Osteocyte (in vitro differentiated cells): Measurements from ENCODE around the gene TXNDC2. TPM values are rescaled to one million over a fixed set of nuclear protein-coding genes. Genes with fewer than 3 reads are reported as not detected.

Experiments used
- DNase-seq: peaks from one replicate; pipeline ENCODE4 v3.0.0; 2021; ENCODE audit warnings: mixed read lengths; ENCODE audit not compliant: unreplicated experiment; ENCODE audit errors: extremely low spot score
- H3K27ac Mint-ChIP-seq: one replicate; pipeline ENCODE4 v1.8.0; 2021; ENCODE audit warnings: mild to moderate bottlenecking, mixed read lengths; ENCODE audit not compliant: unreplicated experiment
- H3K27me3 Mint-ChIP-seq: one replicate; pipeline ENCODE4 v1.8.0; 2021; ENCODE audit warnings: mixed read lengths; ENCODE audit not compliant: unreplicated experiment
- H3K36me3 Mint-ChIP-seq: one replicate; pipeline ENCODE4 v1.8.0; 2021; ENCODE audit warnings: mixed read lengths; ENCODE audit not compliant: unreplicated experiment
- H3K4me1 Mint-ChIP-seq: one replicate; pipeline ENCODE4 v1.8.0; 2021; ENCODE audit warnings: mixed read lengths; ENCODE audit not compliant: unreplicated experiment
- H3K4me3 Mint-ChIP-seq: one replicate; pipeline ENCODE4 v1.8.0; 2021; ENCODE audit warnings: mild to moderate bottlenecking, moderate library complexity, mixed read lengths; ENCODE audit not compliant: unreplicated experiment
- H3K9me3 Mint-ChIP-seq: one replicate; pipeline ENCODE4 v1.8.0; 2021; ENCODE audit warnings: mixed read lengths; ENCODE audit not compliant: unreplicated experiment
- CTCF ChIP-seq: fragments of 200-600 bp; sonication (generic); IDR thresholded peaks from 2 replicates; pipeline ENCODE4 v1.5.0; 2021; ENCODE audit warnings: antibody characterized with exemption, mild to moderate bottlenecking, moderate library complexity
- total RNA-seq: library from RNA; stranded (reverse); gene quantifications from 2 replicates; pipeline ENCODE4 v1.2.1, GENCODE V29; 2021

TXNDC2 gene
- total RNA-seq, 1 donor from 2014 or later = 0.11 TPM

- Mint-ChIP-seq H3K27ac (peak overlapping the region; percentile 62), H3K4me1 (peaks cover 64% of the 10 kb centered on the region), H3K36me3 (peaks cover 5% of the 10 kb centered on the region), H3K27me3 (no peaks in the 10 kb centered on the region), H3K9me3 (no peaks in the 10 kb centered on the region), H3K4me3 (no peak overlapping the region)
- no peak for DNase-seq
- no peak for TF ChIP-seq CTCF
These were observed 41.8 kb downstream of the TXNDC2 start for GRCh38 chr18:9927392-9928063.

GRCh38 chr18:9928646-9929259 lies 43.0 kb downstream of the TXNDC2 start:
- TF ChIP-seq CTCF = no peak
- Mint-ChIP-seq H3K27me3 (no peaks in the 10 kb centered on the region), H3K4me3 (no peak overlapping the region), H3K9me3 (no peaks in the 10 kb centered on the region), H3K4me1 (peaks cover 62% of the 10 kb centered on the region), H3K36me3 (peaks cover 15% of the 10 kb centered on the region), H3K27ac (no peak overlapping the region)
- no peak for DNase-seq

- no peak overlapping the region for H3K4me3 Mint-ChIP-seq
- no peak for TF ChIP-seq CTCF
- H3K27me3 Mint-ChIP-seq = no peaks in the 10 kb centered on the region
- H3K27ac Mint-ChIP-seq = no peak overlapping the region
- no peak for DNase-seq
- no peaks in the 10 kb centered on the region for H3K9me3 Mint-ChIP-seq
- H3K4me1 Mint-ChIP-seq = peaks cover 51% of the 10 kb centered on the region
- peaks cover 17% of the 10 kb centered on the region for H3K36me3 Mint-ChIP-seq
These were observed 44.6 kb downstream of the TXNDC2 start for GRCh38 chr18:9930299-9930884.

GRCh38 chr18:9931146-9931545 lies 45.4 kb downstream of the TXNDC2 start:
- H3K4me3 Mint-ChIP-seq = no peak overlapping the region
- TF ChIP-seq CTCF = no peak
- H3K36me3 Mint-ChIP-seq = peaks cover 17% of the 10 kb centered on the region
- DNase-seq = no peak
- no peaks in the 10 kb centered on the region for H3K9me3 Mint-ChIP-seq
- peaks cover 46% of the 10 kb centered on the region for H3K4me1 Mint-ChIP-seq
- no peaks in the 10 kb centered on the region for H3K27me3 Mint-ChIP-seq
- no peak overlapping the region for H3K27ac Mint-ChIP-seq

GRCh38 chr18:9931678-9932077 lies 45.9 kb downstream of the TXNDC2 start:
- Mint-ChIP-seq H3K4me1 (peaks cover 43% of the 10 kb centered on the region), H3K27me3 (no peaks in the 10 kb centered on the region), H3K36me3 (peaks cover 21% of the 10 kb centered on the region), H3K4me3 (no peak overlapping the region), H3K27ac (peak overlapping the region; percentile 60), H3K9me3 (no peaks in the 10 kb centered on the region)
- DNase-seq = no peak
- TF ChIP-seq CTCF = no peak
